Spleen (tissue), 7 donors: ENCODE results near the gene SCN9A.
"Not testable (repeated sequence)": the region's sequence is repeated elsewhere in the genome, so short reads cannot be mapped to it uniquely, and the experiment has no call there.

Experiments used
- POLR2A ChIP-seq, 3 donors: fragments of 450-650 bp; IDR thresholded peaks; one replicate each; pipeline ENCODE4 v1.5.1; 2017; ENCODE audit warnings: antibody characterized with exemption in 3 of 3, mild to moderate bottlenecking in 1 of 3
- TF ChIP-seq, protein P1 (sequence below), 11 experiments: fragments of 200-600 bp in 7 of 11; fragments of 450-650 bp in 4 of 11; sonication (generic) in 4 of 11; IDR thresholded peaks in 8 of 11; conservative IDR thresholded peaks in 3 of 11; 1 replicate in 7 of 11; 2 replicates in 4 of 11; pipeline versions ENCODE4 v1.4.0 to v1.8.0; 2016 to 2021; ENCODE audit warnings: antibody characterized with exemption in 11 of 11, inconsistent platforms in 4 of 11, mild to moderate bottlenecking in 1 of 11
- donor health status: DM: no; HTN: no; CAD: no; lungs with moderate emphysema.
- donor health status: DM: no; HTN: no; CAD: no.
- donor health status: DM: no; HTN: no; CAD: no.

- TF ChIP-seq, protein P1, sequence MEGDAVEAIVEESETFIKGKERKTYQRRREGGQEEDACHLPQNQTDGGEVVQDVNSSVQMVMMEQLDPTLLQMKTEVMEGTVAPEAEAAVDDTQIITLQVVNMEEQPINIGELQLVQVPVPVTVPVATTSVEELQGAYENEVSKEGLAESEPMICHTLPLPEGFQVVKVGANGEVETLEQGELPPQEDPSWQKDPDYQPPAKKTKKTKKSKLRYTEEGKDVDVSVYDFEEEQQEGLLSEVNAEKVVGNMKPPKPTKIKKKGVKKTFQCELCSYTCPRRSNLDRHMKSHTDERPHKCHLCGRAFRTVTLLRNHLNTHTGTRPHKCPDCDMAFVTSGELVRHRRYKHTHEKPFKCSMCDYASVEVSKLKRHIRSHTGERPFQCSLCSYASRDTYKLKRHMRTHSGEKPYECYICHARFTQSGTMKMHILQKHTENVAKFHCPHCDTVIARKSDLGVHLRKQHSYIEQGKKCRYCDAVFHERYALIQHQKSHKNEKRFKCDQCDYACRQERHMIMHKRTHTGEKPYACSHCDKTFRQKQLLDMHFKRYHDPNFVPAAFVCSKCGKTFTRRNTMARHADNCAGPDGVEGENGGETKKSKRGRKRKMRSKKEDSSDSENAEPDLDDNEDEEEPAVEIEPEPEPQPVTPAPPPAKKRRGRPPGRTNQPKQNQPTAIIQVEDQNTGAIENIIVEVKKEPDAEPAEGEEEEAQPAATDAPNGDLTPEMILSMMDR (IDR thresholded peaks at IDR 0.05 in 8 of 11, conservative IDR thresholded peaks at IDR 0.05 in 3 of 11) = not testable (repeated sequence)
- not testable (repeated sequence) for TF ChIP-seq POLR2A (IDR thresholded peaks at IDR 0.05)
Observed at GRCh38 chr2:166206153-166206552, 169.6 kb downstream of the SCN9A start.
